Adrenal gland (tissue), 12 donors: ENCODE measurements around the gene BMERB1. TPM values are rescaled to one million over a fixed set of nuclear protein-coding genes. Genes with fewer than 3 reads are reported as not detected.

Experiments
- DNase-seq, 7 donors: peaks; one replicate each; pipeline ENCODE4 v3.0.0-alpha.2; 2019 to 2020
- H3K27ac ChIP-seq, 5 donors: fragments of 200-600 bp; sonication (generic) in 4 of 5; 1 replicate in 3 of 5; 2 replicates in 2 of 5; pipeline versions ENCODE4 v1.5.1 to v1.8.0; 2016 to 2020; ENCODE audit warnings: mild to moderate bottlenecking in 1 of 5
- H3K27me3 ChIP-seq: fragments of 200-600 bp; 2 replicates; pipeline ENCODE4 v1.8.0; 2021
- H3K36me3 ChIP-seq, 2 donors: fragments of 200-600 bp; replicated peaks in 1 of 2; 1 replicate in 1 of 2; 2 replicates in 1 of 2; pipeline versions ENCODE4 v1.5.1 to v1.8.0; 2018 to 2022
- H3K4me1 ChIP-seq, 2 donors: fragments of 200-600 bp; replicated peaks in 1 of 2; 1 replicate in 1 of 2; 2 replicates in 1 of 2; pipeline versions ENCODE4 v1.5.1 to v1.8.0; 2018 to 2021
- H3K4me3 ChIP-seq, 4 donors: fragments of 200-600 bp; sonication (generic) in 3 of 4; one replicate each; pipeline ENCODE4 v1.5.1; 2016 to 2018
- H3K9me3 ChIP-seq, 3 donors: fragments of 200-600 bp; sonication (generic) in 1 of 3; replicated peaks in 1 of 3; 1 replicate in 2 of 3; 2 replicates in 1 of 3; pipeline versions ENCODE4 v1.5.1 to v1.8.0; 2016 to 2021
- CTCF ChIP-seq, 6 experiments: fragments of 450-650 bp in 4 of 6; fragments of 200-600 bp in 2 of 6; sonication (generic) in 1 of 6; IDR thresholded peaks; 1 replicate in 5 of 6; 2 replicates in 1 of 6; pipeline versions ENCODE4 v1.5.1 to v1.8.0; 2016 to 2021; ENCODE audit warnings: antibody characterized with exemption in 6 of 6, mild to moderate bottlenecking in 2 of 6, moderate library complexity in 1 of 6
- POLR2A ChIP-seq, 2 donors: fragments of 450-650 bp; IDR thresholded peaks; one replicate each; pipeline ENCODE4 v1.6.1; 2017; ENCODE audit warnings: antibody characterized with exemption in 2 of 2, mild to moderate bottlenecking in 2 of 2, moderate library complexity in 1 of 2
- WGBS, 4 donors: extraction: QIAGEN DNeasy Blood & Tissue Kit in 2 of 4; methylation state at CpG; one replicate each; pipeline versions ENCODE4 v1.1.5 to v1.1.7; 2013 to 2017; 5-methylcytosine and 5-hydroxymethylcytosine counted together
- intact Hi-C, 2 donors: fragments of 100-400 bp; cut with DNase I; formaldehyde crosslinking; loops; one replicate each; pipeline versions ENCODE4 v1.14.1 to v1.15.0; 2022 to 2023
- polyA plus RNA-seq, 3 donors: library from polyadenylated mRNA; stranded (reverse); fragments of 200-250 nt in 2 of 3; fragments of 350-450 nt in 1 of 3; fragmentation: Illumina TruSeq in 1 of 3; extraction: RNeasy Lipid Tissue Mini Kit (QIAGEN cat#74804) in 1 of 3; gene quantifications; one replicate each; pipeline ENCODE4 v1.2.3, GENCODE V29; 2013 to 2014
- total RNA-seq, 9 donors: library from RNA; depleted of rRNA in 4 of 9; stranded (reverse); fragments of >200 nt in 4 of 9; fragments of 120-200 nt in 1 of 9; fragmentation: NEBNext Ultra II Directional in 1 of 9; extraction: Animal tissue kit (Norgen Biotek cat#: 25700) in 1 of 9; gene quantifications; one replicate each; pipeline versions ENCODE4 v1.1.0 to v1.2.4, GENCODE V29; 2013 to 2023
- donor health status: healthy with polysubstance abuse.
- donor health status: Bipolar disorder and iron deficiency.
- donor health status: DM: yes; HTN: yes; CAD: no.
- donor health status: DM: no; HTN: no; CAD: no.
- donor health status: DM: no; HTN: no; CAD: no.
- donor health status: DM: yes; HTN: yes; CAD: no.

BMERB1 gene
- total and polyA plus RNA-seq, 12 donors = 9.8 to 56.0 (median 18.7) TPM

- no peaks in the 10 kb centered on the region for H3K27me3 ChIP-seq
- intact Hi-C loops = no loop called here
- no peaks in the 10 kb centered on the region for H3K9me3 ChIP-seq
- no peaks in the 10 kb centered on the region for H3K36me3 ChIP-seq
- no peak overlapping the region for H3K4me3 ChIP-seq
- no peak overlapping the region for H3K27ac ChIP-seq
- WGBS, 4 donors = 92 to 98% (median 95%) methylated on average over 2 of the region's 2 CpGs
- DNase-seq = no peak
- TF ChIP-seq POLR2A (IDR thresholded peaks at IDR 0.05) (no peak), CTCF (IDR thresholded peaks at IDR 0.05) (no peak)
- H3K4me1 ChIP-seq = peaks cover 0 to 18% of the 10 kb centered on the region in 2 donors
These were observed 61.5 kb downstream of the BMERB1 start for GRCh38 chr16:15495898-15496297.

GRCh38 chr16:15498427-15499175 is 64.2 kb downstream of the BMERB1 start:
- intact Hi-C loops = no loop called here
- no peaks in the 10 kb centered on the region for H3K9me3 ChIP-seq
- H3K4me1 ChIP-seq = peaks cover 0 to 12% of the 10 kb centered on the region in 2 donors
- no peaks in the 10 kb centered on the region for H3K27me3 ChIP-seq
- 74 to 93% (median 86%) methylated on average over 2 of the region's 2 CpGs for WGBS, 4 donors
- DNase-seq = no peak
- no peaks in the 10 kb centered on the region for H3K36me3 ChIP-seq
- H3K27ac ChIP-seq = no peak overlapping the region
- H3K4me3 ChIP-seq = no peak overlapping the region
- TF ChIP-seq CTCF (IDR thresholded peaks at IDR 0.05) (no peak), POLR2A (IDR thresholded peaks at IDR 0.05) (no peak)

GRCh38 chr16:15502041-15502725 is 67.8 kb downstream of the BMERB1 start:
- TF ChIP-seq CTCF (IDR thresholded peaks at IDR 0.05) (no peak), POLR2A (IDR thresholded peaks at IDR 0.05) (no peak)
- no peak overlapping the region for H3K27ac ChIP-seq
- no peaks in the 10 kb centered on the region for H3K36me3 ChIP-seq
- DNase-seq = no peak
- WGBS, 4 donors = 77 to 83% (median 81%) methylated on average over 26 of the region's 26 CpGs
- no peaks in the 10 kb centered on the region for H3K27me3 ChIP-seq
- H3K9me3 ChIP-seq = no peaks in the 10 kb centered on the region
- intact Hi-C loops = no loop called here
- no peaks in the 10 kb centered on the region for H3K4me1 ChIP-seq
- H3K4me3 ChIP-seq = no peak overlapping the region

GRCh38 chr16:15506441-15506840 is 72.1 kb downstream of the BMERB1 start:
- Histone ChIP-seq H3K36me3 (no peaks in the 10 kb centered on the region), H3K4me1 (no peaks in the 10 kb centered on the region), H3K4me3 (no peak overlapping the region), H3K27me3 (no peaks in the 10 kb centered on the region), H3K9me3 (no peaks in the 10 kb centered on the region), H3K27ac (no peak overlapping the region)
- 71 to 85% (median 76%) methylated on average over 4 of the region's 4 CpGs for WGBS, 4 donors
- no peak for TF ChIP-seq CTCF (IDR thresholded peaks at IDR 0.05)
- TF ChIP-seq POLR2A (IDR thresholded peaks at IDR 0.05) = no peak
- no peak for DNase-seq
- intact Hi-C loops = no loop called here
